Neuronal stem cell (in vitro differentiated cells): Measurements from ENCODE around the gene PLCL2.

Experiments used
- DNase-seq: peaks from one replicate; pipeline ENCODE4 v3.0.0-alpha.2; 2013; ENCODE audit warnings: low spot score
- H2AFZ ChIP-seq: one replicate; pipeline ENCODE4 v1.6.1; 2013; ENCODE audit warnings: mild to moderate bottlenecking, low read length, inconsistent platforms
- H2AK5ac ChIP-seq: 2 replicates; pipeline ENCODE4 v1.6.1; 2013; ENCODE audit warnings: low read depth, mild to moderate bottlenecking, inconsistent platforms, low read length, moderate library complexity, mixed read lengths
- H2BK120ac ChIP-seq: 2 replicates; pipeline ENCODE4 v1.6.1; 2013; ENCODE audit warnings: low read depth, mild to moderate bottlenecking, inconsistent platforms, low read length, moderate library complexity, mixed read lengths
- H2BK12ac ChIP-seq: one replicate; pipeline ENCODE4 v1.6.1; 2013; ENCODE audit warnings: low read length, inconsistent platforms
- H2BK15ac ChIP-seq: 2 replicates; pipeline ENCODE4 v1.6.1; 2013; ENCODE audit warnings: mild to moderate bottlenecking, low read length, inconsistent platforms, mixed read lengths
- H2BK5ac ChIP-seq: one replicate; pipeline ENCODE4 v1.6.1; 2013; ENCODE audit warnings: inconsistent platforms, mild to moderate bottlenecking, low read length, moderate library complexity
- H3K14ac ChIP-seq: one replicate; pipeline ENCODE4 v1.6.1; 2013; ENCODE audit warnings: low read length, inconsistent platforms
- H3K18ac ChIP-seq: 2 replicates; pipeline ENCODE4 v1.6.1; 2013; ENCODE audit warnings: low read length, inconsistent platforms
- H3K23ac ChIP-seq: 2 replicates; pipeline ENCODE4 v1.6.1; 2013; ENCODE audit warnings: low read depth, mild to moderate bottlenecking, mixed read lengths, low read length, inconsistent platforms; ENCODE audit not compliant: poor library complexity
- H3K27ac ChIP-seq: replicated peaks from 3 replicates; pipeline ENCODE4 v1.5.1; 2013; ENCODE audit warnings: low read length, inconsistent platforms
- H3K27me3 ChIP-seq, 3 experiments: 2 replicates each; pipeline ENCODE4 v1.6.1; 2013; ENCODE audit warnings: low read length in 3 of 3, mild to moderate bottlenecking in 2 of 3, inconsistent platforms in 1 of 3, low read depth in 1 of 3, mixed read lengths in 1 of 3, moderate library complexity in 1 of 3; ENCODE audit not compliant: control insufficient read depth in 3 of 3, insufficient read depth in 3 of 3
- H3K36me3 ChIP-seq, 2 donors: replicated peaks in 1 of 2; 2 replicates each; pipeline ENCODE4 v1.6.1; 2013; ENCODE audit warnings: low read length in 2 of 2; ENCODE audit not compliant: control insufficient read depth in 2 of 2, insufficient read depth in 2 of 2
- H3K4ac ChIP-seq: 2 replicates; pipeline ENCODE4 v1.6.1; 2013; ENCODE audit warnings: inconsistent platforms, mild to moderate bottlenecking, low read length, moderate library complexity
- H3K4me1 ChIP-seq, 2 donors: 1 replicate in 1 of 2; 2 replicates in 1 of 2; pipeline ENCODE4 v1.6.1; 2013; ENCODE audit warnings: low read length in 2 of 2, low read depth in 1 of 2; ENCODE audit not compliant: control insufficient read depth in 2 of 2, insufficient read depth in 1 of 2
- H3K4me2 ChIP-seq: one replicate; pipeline ENCODE4 v1.6.1; 2013; ENCODE audit warnings: mild to moderate bottlenecking, low read length, inconsistent platforms; ENCODE audit not compliant: insufficient read depth, poor library complexity, severe bottlenecking
- H3K4me3 ChIP-seq, 2 donors: 2 replicates each; pipeline ENCODE4 v1.5.1; 2013; ENCODE audit warnings: low read length in 2 of 2, mild to moderate bottlenecking in 2 of 2, inconsistent platforms in 1 of 2, moderate library complexity in 1 of 2
- H3K79me1 ChIP-seq: one replicate; pipeline ENCODE4 v1.6.1; 2013; ENCODE audit warnings: low read depth, mild to moderate bottlenecking, inconsistent platforms, low read length, moderate library complexity
- H3K9ac ChIP-seq: one replicate; pipeline ENCODE4 v1.6.1; 2013; ENCODE audit warnings: mild to moderate bottlenecking, low read depth, low read length, inconsistent platforms; ENCODE audit not compliant: poor library complexity
- H3K9me3 ChIP-seq, 2 donors: replicated peaks in 1 of 2; 2 replicates each; pipeline versions ENCODE3 to v1.6.1; 2013; ENCODE audit warnings: low read length in 2 of 2, mild to moderate bottlenecking in 2 of 2, inconsistent platforms in 1 of 2, low read depth in 1 of 2, mixed read lengths in 1 of 2, moderate library complexity in 1 of 2; ENCODE audit not compliant: control insufficient read depth in 2 of 2, insufficient read depth in 1 of 2
- H4K8ac ChIP-seq: one replicate; pipeline ENCODE4 v1.6.1; 2013; ENCODE audit warnings: low read depth, mild to moderate bottlenecking, inconsistent platforms, low read length, moderate library complexity
- H4K91ac ChIP-seq: one replicate; pipeline ENCODE4 v1.6.1; 2013; ENCODE audit warnings: low read length, low read depth, mild to moderate bottlenecking, inconsistent platforms; ENCODE audit not compliant: poor library complexity
- WGBS, 2 donors: extraction: QIAGEN DNeasy Blood & Tissue Kit; methylation state at CpG; one replicate each; pipeline ENCODE4 v1.1.7; 2013; ENCODE audit warnings: missing lambda C conversion rate in 2 of 2, mixed read lengths in 1 of 2; ENCODE audit not compliant: insufficient read length in 2 of 2, insufficient replicate concordance in 1 of 2; ENCODE audit errors: extremely low coverage in 2 of 2; 5-methylcytosine and 5-hydroxymethylcytosine counted together

Gene PLCL2

GRCh38 chr3:17038900-17039553 is 154.3 kb downstream of the PLCL2 start:
- no CpG with 5 or more reads among the region's 1 CpG for WGBS, 2 donors
- Histone ChIP-seq H3K36me3 (no peaks in the 10 kb centered on the region), H3K4me2 (no peak overlapping the region), H3K23ac (no peak overlapping the region), H2BK120ac (no peak overlapping the region), H2BK15ac (no peak overlapping the region), H3K79me1 (no peaks in the 10 kb centered on the region), H2AK5ac (no peak overlapping the region), H3K4me3 (no peak overlapping the region), H3K14ac (no peak overlapping the region), H2BK12ac (no peak overlapping the region), H4K91ac (no peak overlapping the region), H3K9me3 (no peaks in the 10 kb centered on the region), H4K8ac (no peak overlapping the region), H3K4me1 (peaks cover 0 to under 1% of the 10 kb centered on the region in 2 donors), H3K9ac (no peak overlapping the region), H3K27me3 (no peaks in the 10 kb centered on the region), H3K4ac (no peak overlapping the region), H3K27ac (no peak overlapping the region), H2BK5ac (no peak overlapping the region), H2AFZ (no peak overlapping the region), H3K18ac (no peak overlapping the region)
- DNase-seq: no peak

DNA sequence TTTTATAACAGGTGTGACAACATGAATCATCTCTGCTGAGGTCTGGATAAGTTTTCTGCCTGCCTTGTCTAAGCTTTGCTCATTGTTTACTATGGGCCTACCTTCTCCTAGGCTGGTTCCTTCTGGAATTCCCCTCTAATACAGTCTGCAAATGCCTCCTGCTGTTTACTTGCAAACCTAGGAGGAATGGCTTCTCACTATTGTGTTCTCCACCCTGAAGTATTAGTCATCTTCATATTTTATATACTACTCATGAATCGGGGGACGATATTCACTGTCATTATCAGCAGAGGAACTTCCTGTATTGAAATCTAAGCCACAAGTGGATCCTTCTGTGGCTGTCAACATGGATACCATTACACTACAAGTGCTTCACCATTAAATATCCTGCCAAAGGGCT is 154.8 kb downstream of the PLCL2 start:
- Histone ChIP-seq H3K4me1 (peaks cover 0 to 2% of the 10 kb centered on the region in 2 donors), H3K27me3 (no peaks in the 10 kb centered on the region), H3K18ac (no peak overlapping the region), H3K14ac (no peak overlapping the region), H3K4me2 (no peak overlapping the region), H2BK120ac (no peak overlapping the region), H3K27ac (no peak overlapping the region), H2AK5ac (no peak overlapping the region), H3K23ac (no peak overlapping the region), H3K79me1 (no peaks in the 10 kb centered on the region), H4K91ac (no peak overlapping the region), H2BK12ac (no peak overlapping the region), H3K9me3 (no peaks in the 10 kb centered on the region), H3K4me3 (no peak overlapping the region), H3K9ac (no peak overlapping the region), H3K4ac (no peak overlapping the region), H2BK5ac (no peak overlapping the region), H2AFZ (no peak overlapping the region), H3K36me3 (no peaks in the 10 kb centered on the region), H2BK15ac (no peak overlapping the region), H4K8ac (no peak overlapping the region)
- WGBS, 2 donors: no CpG with 5 or more reads among the region's 2 CpGs
- no peak for DNase-seq

DNA sequence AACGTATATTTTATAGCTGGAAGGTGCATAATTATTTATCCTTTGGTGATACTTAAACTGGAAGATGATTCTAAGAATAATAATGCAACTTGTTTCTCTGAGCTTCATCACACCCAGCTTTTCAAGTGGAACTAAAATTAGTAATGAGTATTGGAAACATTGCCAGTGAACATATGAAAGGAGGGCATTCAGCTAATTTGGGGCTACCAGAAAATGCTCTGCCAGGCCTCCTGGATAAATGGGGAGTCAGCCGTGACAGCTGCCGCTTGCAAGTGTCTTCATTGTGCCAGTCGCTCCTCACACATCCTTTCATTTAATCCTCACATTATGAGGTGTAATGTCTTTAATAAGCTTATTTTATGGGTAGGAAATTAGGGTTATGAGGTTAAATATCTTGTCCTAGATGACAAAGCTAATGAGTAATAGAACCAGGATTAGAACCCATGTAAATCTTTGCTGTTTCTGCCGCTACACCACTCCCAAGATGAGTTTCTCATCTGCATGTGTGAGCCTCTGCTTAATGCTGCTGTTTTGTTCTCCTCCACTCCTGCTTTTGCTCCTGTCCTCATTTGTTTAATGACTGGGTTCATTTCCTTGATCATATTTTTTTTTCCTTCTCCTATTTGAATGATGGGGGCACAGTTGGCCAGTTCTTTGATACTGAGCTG is 155.7 kb downstream of the PLCL2 start:
- WGBS, 2 donors: no CpG with 5 or more reads among the region's 5 CpGs
- H3K9ac ChIP-seq: no peak overlapping the region
- no peak overlapping the region for H3K4me2 ChIP-seq
- H4K8ac ChIP-seq: no peak overlapping the region
- H3K14ac ChIP-seq: no peak overlapping the region
- H4K91ac ChIP-seq: no peak overlapping the region
- no peak overlapping the region for H2AFZ ChIP-seq
- H2BK5ac ChIP-seq: no peak overlapping the region
- H2AK5ac ChIP-seq: no peak overlapping the region
- no peak overlapping the region for H2BK120ac ChIP-seq
- no peak overlapping the region for H2BK15ac ChIP-seq
- H3K27ac ChIP-seq: no peak overlapping the region
- no peak for DNase-seq
- H3K9me3 ChIP-seq: no peaks in the 10 kb centered on the region
- peaks cover 0 to 2% of the 10 kb centered on the region in 2 donors for H3K4me1 ChIP-seq
- no peak overlapping the region for H3K4me3 ChIP-seq
- no peak overlapping the region for H3K4ac ChIP-seq
- H2BK12ac ChIP-seq: no peak overlapping the region
- no peaks in the 10 kb centered on the region for H3K79me1 ChIP-seq
- H3K27me3 ChIP-seq: no peaks in the 10 kb centered on the region
- no peak overlapping the region for H3K18ac ChIP-seq
- no peak overlapping the region for H3K23ac ChIP-seq
- H3K36me3 ChIP-seq: no peaks in the 10 kb centered on the region

GRCh38 chr3:17040990-17041377 is 156.2 kb downstream of the PLCL2 start:
- Histone ChIP-seq H3K18ac (no peak overlapping the region), H2BK5ac (no peak overlapping the region), H3K27ac (no peak overlapping the region), H2AK5ac (no peak overlapping the region), H3K4ac (no peak overlapping the region), H2BK15ac (no peak overlapping the region), H3K9ac (no peak overlapping the region), H3K4me3 (no peak overlapping the region), H4K91ac (no peak overlapping the region), H2AFZ (no peak overlapping the region), H3K9me3 (no peaks in the 10 kb centered on the region), H3K4me1 (peaks cover 0 to 2% of the 10 kb centered on the region in 2 donors), H3K27me3 (no peaks in the 10 kb centered on the region), H3K14ac (no peak overlapping the region), H3K4me2 (no peak overlapping the region), H4K8ac (no peak overlapping the region), H3K23ac (no peak overlapping the region), H3K79me1 (no peaks in the 10 kb centered on the region), H3K36me3 (no peaks in the 10 kb centered on the region), H2BK12ac (no peak overlapping the region), H2BK120ac (no peak overlapping the region)
- DNase-seq: no peak
- no CpG with 5 or more reads among the region's 5 CpGs for WGBS, 2 donors
